Gastrocnemius medialis (tissue), 4 donors: ENCODE results near the gene ABR.

Experiments
- CTCF ChIP-seq, 5 experiments: fragments of 450-650 bp in 3 of 5; fragments of 200-600 bp in 2 of 5; sonication (generic) in 2 of 5; IDR thresholded peaks in 4 of 5; conservative IDR thresholded peaks in 1 of 5; 1 replicate in 4 of 5; 2 replicates in 1 of 5; pipeline ENCODE4 v1.5.1; 2016 to 2019; ENCODE audit warnings: antibody characterized with exemption in 5 of 5, mild to moderate bottlenecking in 3 of 5, moderate library complexity in 3 of 5
- POLR2A ChIP-seq, 2 donors: fragments of 450-650 bp; IDR thresholded peaks; one replicate each; pipeline ENCODE4 v1.6.1; 2017; ENCODE audit warnings: antibody characterized with exemption in 2 of 2, mild to moderate bottlenecking in 2 of 2, moderate library complexity in 2 of 2

GRCh38 chr17:1072551-1072961 lies 107.2 kb downstream of the ABR start:
- TF ChIP-seq CTCF (IDR thresholded peaks at IDR 0.05 in 4 of 5, conservative IDR thresholded peaks at IDR 0.05 in 1 of 5) (no peak), POLR2A (IDR thresholded peaks at IDR 0.05) (no peak)
